HepG2 (cell line): Measurements from ENCODE around the gene PRSS3. TPM values are rescaled to one million over a fixed set of nuclear protein-coding genes. Genes with fewer than 3 reads are reported as not detected.

Experiments used
- AKNA ChIP-seq: sonication (generic); formaldehyde crosslinking; IDR thresholded peaks from 2 replicates; pipeline ENCODE4 v1.4.0; 2020; ENCODE audit warnings: missing genetic modification reagents, borderline replicate concordance
- DNMT1 ChIP-seq: sonication (generic); formaldehyde crosslinking; IDR thresholded peaks from 2 replicates; pipeline ENCODE4 v1.5.1; 2020; ENCODE audit warnings: mild to moderate bottlenecking, missing genetic modification reagents
- MAFF ChIP-seq: IDR thresholded peaks from 2 replicates; pipeline ENCODE4 v1.6.1; 2011; ENCODE audit warnings: low read depth, low read length, improper control_type of control experiment
- YEATS2 ChIP-seq: sonication (generic); formaldehyde crosslinking; IDR thresholded peaks from 2 replicates; pipeline ENCODE4 v1.4.0; 2020; ENCODE audit warnings: missing genetic modification reagents, borderline replicate concordance
- ZNF235 ChIP-seq: sonication (generic); formaldehyde crosslinking; IDR thresholded peaks from 2 replicates; pipeline ENCODE4 v1.8.1; 2023; ENCODE audit warnings: mild to moderate bottlenecking, missing genetic modification reagents, borderline replicate concordance
- ZNF30 ChIP-seq: sonication (generic); formaldehyde crosslinking; IDR thresholded peaks from 2 replicates; pipeline ENCODE4 v1.5.0; 2020; ENCODE audit warnings: mild to moderate bottlenecking, missing genetic modification reagents
- polyA plus RNA-seq, 8 experiments: library from polyadenylated mRNA; depleted of rRNA in 3 of 8; stranded (reverse) in 7 of 8; unstranded in 1 of 8; fragments of >200 nt; fragmentation: Illumina TruSeq in 4 of 8; extraction: Trizol in 4 of 8; gene quantifications; 2 replicates each; pipeline versions ENCODE4 v1.2.1 to v1.2.3, GENCODE V29; 2011 to 2016; ENCODE audit warnings: low read depth in 4 of 8, missing spikeins in 1 of 8, mixed read lengths in 1 of 8; ENCODE audit not compliant: insufficient read depth in 1 of 8
- total RNA-seq, 5 experiments: library from RNA; depleted of rRNA; stranded (reverse); fragments of >200 nt; fragmentation: Illumina TruSeq; extraction: Trizol; gene quantifications; 2 replicates each; pipeline ENCODE4 v1.2.3, GENCODE V29; 2016; ENCODE audit warnings: low read depth in 1 of 5
- TF ChIP-seq, protein P1 (sequence below): sonication (generic); formaldehyde crosslinking; IDR thresholded peaks from 2 replicates; pipeline ENCODE4 v1.5.0; 2020; ENCODE audit warnings: missing genetic modification reagents
- TF ChIP-seq, protein P2 (sequence below): sonication (generic); formaldehyde crosslinking; IDR thresholded peaks from 2 replicates; pipeline ENCODE4 v1.5.1; 2020; ENCODE audit warnings: mild to moderate bottlenecking, missing genetic modification reagents, borderline replicate concordance
- TF ChIP-seq, protein P3 (sequence below): sonication (generic); formaldehyde crosslinking; IDR thresholded peaks from 2 replicates; pipeline ENCODE4 v1.5.0; 2020; ENCODE audit warnings: missing genetic modification reagents

PRSS3 gene
- total and polyA plus RNA-seq, 2 of the 13 experiments (the other 11 are each of a cell fraction or from before 2014, with no cell fraction given), result not detected

DNA sequence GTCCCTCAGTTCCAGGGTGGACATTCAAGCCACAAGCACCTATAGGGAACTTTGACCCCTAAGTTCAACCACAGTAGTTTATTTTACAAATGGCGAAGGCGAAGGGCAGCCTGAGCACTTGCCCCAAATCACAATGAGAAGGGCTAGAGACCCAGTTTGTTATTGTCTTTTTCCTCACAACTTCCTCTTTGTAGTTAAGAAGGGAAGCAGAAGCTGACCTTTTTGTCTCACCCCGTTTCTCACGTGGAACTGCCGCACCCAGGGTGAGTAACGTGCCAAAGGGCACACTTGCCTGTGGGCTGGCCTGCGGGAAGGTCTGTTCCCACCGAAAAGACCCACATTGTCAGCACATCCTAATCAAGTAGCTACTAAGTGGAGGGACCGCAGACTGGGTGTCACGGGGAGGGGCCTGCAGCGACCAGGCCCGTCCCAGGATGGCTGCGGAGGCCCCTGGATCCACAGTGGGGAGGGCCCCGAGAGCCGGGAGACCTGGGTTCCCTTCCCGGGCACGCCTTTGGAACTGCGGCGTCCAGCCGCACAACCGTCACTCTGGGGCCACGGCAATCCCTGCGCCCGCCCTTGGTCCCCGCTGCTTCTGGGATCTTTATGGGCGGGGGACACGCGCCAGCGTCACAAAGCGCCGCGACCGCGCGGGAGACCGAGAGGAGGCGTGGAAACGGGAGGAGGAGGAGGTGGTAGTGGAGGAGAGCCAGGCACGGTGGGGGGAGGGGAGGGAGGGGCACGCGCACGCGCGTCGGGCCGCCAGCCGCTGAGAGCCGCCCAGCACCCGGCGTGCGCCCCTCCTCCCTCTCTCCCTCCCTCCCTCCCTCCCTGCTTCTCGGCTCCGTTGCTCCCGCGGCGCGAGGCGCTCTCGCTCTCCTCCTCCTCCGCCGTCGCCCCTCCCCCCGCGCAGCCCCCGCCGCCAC is 21.2 kb downstream of the PRSS3 start, which contains the start of gene UBE2R2 (continued):
- TF ChIP-seq, protein P1, sequence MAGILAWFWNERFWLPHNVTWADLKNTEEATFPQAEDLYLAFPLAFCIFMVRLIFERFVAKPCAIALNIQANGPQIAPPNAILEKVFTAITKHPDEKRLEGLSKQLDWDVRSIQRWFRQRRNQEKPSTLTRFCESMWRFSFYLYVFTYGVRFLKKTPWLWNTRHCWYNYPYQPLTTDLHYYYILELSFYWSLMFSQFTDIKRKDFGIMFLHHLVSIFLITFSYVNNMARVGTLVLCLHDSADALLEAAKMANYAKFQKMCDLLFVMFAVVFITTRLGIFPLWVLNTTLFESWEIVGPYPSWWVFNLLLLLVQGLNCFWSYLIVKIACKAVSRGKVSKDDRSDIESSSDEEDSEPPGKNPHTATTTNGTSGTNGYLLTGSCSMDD (CRISPR knock-in tag), result no peak
- TF ChIP-seq, protein P2, sequence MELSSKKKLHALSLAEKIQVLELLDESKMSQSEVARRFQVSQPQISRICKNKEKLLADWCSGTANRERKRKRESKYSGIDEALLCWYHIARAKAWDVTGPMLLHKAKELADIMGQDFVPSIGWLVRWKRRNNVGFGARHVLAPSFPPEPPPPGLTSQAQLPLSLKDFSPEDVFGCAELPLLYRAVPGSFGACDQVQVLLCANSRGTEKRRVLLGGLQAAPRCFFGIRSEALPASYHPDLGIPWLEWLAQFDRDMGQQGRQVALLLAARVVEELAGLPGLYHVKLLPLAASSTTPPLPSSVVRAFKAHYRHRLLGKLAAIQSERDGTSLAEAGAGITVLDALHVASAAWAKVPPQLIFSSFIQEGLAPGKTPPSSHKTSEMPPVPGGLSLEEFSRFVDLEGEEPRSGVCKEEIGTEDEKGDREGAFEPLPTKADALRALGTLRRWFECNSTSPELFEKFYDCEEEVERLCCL (CRISPR knock-in tag), result peak; percentile 28; the same call in 1 of the 2 replicates
- TF ChIP-seq ZNF235 (CRISPR knock-in tag), result 0 out of 2 replicates have a peak, but pooled peaks have one; percentile 86
- no peak for TF ChIP-seq MAFF
- peak; percentile 25; the same call in 1 of the 2 replicates for TF ChIP-seq YEATS2 (CRISPR knock-in tag)
- no peak; the same call in 1 of the 2 replicates for TF ChIP-seq DNMT1 (CRISPR knock-in tag)
- TF ChIP-seq, protein P3, sequence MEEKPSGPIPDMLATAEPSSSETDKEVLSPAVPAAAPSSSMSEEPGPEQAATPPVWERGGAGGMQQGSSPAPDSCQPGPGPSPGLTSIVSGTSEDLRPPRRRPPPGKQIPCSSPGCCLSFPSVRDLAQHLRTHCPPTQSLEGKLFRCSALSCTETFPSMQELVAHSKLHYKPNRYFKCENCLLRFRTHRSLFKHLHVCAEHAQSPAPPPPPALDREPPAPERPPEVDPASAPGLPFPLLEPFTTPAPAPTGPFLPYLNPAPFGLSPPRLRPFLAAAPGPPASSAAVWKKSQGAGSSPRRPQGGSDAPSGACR, result peak; percentile 24; the same call in 1 of the 2 replicates
- TF ChIP-seq AKNA (CRISPR knock-in tag), result 0 out of 2 replicates have a peak, but pooled peaks have one; percentile 54
- 0 out of 2 replicates have a peak, but pooled peaks have one; percentile 65 for TF ChIP-seq ZNF30 (CRISPR knock-in tag)
